NCI-H510A (cell line): Measurements from ENCODE around the gene PADI2.

Experiments
- DNase-seq: peaks from one replicate; lab custom pipeline; 2025; lab: John Stamatoyannopoulos, UW

The PADI2 gene

DNA sequence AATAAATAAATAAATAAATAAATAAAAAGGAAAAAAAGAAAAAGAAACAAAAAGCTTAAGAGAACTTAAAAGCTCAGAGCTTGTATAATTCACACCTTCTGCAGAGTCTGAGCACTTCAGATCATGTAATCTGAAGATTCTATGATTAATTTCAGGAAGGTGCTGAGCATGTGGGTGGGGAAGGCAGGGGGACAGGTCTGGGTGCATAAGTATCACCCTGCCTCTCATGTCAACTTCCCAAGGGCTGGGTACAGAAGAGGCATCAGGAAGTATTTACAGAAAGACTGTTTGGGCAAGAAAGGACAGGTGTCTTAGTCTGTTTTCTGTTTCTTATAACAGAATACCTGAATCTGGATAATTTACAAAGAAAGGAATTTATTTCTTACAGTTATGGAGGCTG lies 20.4 kb upstream of the PADI2 start:
- DNase-seq, result no peak

DNA sequence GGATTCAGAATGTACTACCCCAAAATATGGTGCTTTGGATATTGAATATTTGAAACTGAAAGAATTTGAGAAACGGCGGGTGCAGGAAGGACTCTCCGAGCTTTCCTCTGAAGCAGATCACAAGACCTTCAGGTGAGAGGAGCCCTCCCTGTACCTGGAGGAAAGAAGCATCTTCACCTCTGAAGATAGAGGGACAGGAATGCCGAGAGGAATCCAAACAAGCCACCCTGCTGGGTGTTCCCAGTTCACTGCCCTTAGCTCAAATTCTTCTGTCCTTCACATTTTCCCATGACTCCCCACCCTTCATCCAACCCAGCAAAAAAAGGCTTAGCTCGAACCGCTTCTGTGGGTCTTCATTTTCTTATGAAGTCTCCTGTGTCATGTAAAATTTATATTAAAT lies 18.2 kb upstream of the PADI2 start:
- DNase-seq, result no peak

DNA sequence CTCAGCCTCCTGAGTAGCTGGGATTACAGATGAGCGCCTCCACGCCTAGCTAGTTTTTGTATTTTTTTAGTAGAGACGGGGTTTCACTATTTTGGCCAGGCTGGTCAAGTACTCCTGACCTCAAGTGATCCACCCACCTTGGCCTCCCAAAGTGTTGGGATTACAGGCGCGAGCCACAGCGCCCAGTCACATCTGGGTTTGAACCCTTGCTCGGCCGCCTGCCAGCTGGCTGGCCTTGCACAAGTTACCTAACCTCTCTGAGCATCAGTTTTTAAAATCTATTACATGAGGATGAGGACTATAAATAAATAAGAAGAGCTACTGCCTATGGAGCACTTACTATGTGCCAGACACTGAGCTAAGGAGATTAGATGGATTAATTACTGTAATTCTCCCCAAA lies 17.7 kb upstream of the PADI2 start:
- no peak for DNase-seq

DNA sequence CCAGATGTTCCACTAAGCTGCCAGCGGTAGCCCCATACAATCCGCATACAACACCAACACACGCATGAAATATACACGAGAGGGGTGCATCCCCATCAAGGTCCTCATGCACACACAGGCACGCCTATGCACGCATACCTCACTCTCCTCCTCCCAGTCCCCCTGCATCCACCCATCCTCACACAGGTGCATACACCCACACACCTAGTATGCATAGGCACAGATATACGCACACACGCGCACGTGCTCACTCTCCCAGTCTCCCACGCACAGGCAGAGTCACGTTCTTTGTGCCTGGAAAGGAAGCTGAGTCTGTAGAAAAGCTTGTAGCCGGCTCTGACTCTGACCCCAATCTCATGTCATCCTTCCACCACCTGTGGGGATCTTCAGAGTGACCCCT lies 16.9 kb upstream of the PADI2 start:
- DNase-seq, result no peak

DNA sequence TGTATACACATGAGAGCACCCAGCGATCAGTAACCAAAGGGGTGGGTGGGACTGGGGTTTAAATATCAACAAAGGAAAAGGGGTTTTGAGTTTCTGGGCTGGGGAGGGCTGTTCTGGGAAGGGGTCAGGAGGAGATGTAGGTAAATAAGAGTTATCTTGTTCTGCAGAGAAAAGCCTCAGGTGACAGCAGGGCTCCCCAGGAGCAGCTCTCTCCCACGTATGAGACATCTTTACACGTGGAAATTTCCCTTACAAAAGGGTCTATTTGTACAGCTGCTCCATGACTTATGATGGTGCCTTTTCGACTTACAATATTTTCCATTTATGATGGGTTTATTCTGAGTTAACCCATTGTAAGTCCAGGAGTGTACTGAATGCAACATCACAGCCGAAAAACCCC lies 16.3 kb upstream of the PADI2 start:
- DNase-seq, result no peak

DNA sequence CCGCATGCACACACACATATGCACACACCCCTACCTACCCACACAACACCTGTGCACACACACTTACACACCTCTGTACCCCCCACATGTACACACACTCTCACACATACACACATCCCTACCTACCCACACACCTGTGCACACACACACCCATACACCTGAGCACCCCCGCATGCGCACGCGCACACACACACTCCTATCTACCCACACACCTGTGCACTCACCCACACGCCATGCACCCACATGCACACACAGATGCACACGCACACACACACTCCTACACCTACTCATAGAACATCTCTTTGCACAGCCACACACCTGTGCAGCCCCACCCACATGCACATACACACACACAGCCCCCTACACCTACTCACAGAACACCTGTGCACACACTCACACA lies 15.5 kb upstream of the PADI2 start:
- DNase-seq, result no peak

DNA sequence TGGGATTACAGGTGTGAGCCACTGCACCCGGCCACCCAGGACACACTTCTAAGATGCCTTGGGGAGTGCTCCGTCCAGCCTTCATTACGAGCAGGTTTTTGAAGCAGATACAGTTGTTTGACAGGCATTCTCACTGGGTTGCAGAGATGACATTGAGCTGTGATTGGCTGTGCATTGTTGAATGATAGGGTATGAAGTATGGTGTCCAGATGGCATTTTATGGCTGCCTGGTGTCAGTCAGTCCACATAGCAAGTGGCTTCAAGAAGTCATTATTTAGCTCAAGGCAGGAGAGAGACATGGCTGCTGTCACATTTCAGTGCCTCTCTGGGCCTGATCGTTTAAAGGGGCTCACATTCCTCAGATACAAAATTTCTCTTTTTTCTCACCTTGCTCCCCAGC lies 14.8 kb upstream of the PADI2 start:
- no peak for DNase-seq

DNA sequence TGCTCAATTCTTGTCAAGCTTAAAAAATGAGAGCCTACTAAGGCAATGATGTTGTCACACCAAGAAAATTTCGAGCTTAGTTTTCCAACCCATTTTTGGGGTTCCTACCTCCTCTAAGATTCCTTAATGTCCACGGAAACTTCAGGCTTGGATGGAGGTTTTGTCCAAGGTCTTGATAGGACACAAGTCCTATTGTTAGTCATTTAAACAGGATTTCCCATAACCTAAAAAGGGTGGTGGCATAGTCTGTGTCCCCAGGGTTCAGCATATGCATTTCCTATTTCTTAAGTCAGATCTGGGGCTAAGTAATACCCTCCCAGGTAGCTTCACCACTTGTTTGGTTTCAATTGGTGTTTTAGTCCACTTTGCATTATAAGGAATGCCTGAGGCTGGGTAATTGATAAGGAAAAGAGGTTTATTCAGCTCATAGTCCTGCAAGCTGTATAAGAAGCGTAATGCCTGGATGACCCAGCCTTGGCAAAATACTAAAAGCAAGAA lies 10.9 kb upstream of the PADI2 start:
- DNase-seq, result no peak

DNA sequence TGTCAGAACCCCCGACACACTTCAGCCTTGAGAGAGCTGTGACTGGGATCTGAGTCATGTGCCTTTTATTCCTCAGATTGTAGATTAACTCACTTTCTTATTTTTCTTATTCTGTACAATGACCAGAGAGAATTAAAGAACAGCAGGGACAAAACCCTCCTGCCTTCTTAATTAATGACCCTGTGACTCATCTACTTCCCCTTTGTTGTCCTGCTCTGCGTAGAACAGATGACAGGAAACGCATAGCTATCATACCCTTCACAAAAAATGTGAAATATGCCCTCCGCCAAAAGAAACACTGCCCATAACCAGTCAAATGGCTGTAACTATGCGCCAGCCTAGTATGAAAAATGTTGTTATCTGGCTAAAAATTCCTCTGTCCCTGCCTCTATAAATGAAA lies 9.1 kb upstream of the PADI2 start:
- no peak for DNase-seq

DNA sequence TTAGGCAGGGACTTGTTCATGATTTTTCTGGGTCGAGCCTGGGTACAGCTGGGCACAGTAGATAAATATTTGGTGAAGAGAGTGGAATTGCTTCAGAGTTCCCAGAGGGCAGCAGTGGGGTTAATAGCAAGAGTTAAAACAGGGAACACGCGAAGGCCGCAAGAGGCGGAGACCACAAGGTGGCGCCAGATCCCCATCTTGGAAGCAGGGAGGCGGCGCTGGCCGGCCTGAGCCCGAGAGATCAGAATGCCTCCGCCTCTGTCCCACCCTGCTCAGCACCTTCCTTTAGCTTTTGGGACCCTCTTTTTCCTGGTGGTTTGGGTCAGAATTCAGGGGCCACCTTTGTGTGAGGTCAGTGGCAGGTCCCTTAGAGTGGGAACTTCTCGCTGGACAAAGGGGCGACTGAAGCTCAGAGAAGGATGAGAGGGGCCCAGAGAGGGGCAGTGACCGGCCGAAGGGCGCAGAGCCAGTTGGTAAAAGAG lies 6.5 kb upstream of the PADI2 start:
- no peak for DNase-seq

DNA sequence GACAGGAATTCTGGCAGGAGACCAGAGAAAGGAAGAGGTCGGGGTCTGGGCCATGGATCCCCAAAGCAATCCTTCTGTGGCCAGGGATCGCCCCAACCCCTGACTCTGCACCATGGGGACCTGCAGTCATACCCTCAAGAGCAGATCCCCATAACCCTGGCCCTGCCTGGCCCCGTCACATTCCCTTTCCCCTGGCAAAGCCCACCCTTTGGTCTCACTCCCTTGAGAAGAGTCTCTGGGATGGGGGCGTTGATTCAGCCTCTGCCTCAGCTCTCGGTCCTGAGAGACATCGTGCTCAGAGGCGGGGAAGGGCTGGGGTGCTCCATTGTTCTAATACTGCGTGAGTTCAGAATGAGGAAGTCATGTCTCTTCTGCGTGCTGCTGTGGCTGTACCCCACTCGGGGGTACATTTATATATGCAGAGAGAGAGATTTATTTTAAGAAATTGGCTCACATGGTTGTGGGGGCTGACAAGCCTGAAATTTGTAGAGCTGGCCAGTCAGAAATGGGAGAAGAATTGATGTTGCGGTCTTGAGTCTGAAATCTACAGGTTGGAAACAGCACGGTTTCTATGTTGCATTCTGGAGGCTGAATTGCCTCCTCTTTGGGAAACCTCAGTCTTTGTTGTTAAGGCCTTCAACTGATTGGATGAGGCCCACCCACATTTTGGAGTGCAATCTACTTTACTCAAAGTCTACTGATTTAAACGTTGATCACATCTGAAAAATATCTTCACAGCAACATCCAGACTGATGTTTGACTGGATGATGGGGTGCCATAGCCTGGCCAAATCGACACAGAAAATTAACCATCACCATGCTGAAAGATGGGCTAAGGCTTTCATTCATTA lies 4.2 kb upstream of the PADI2 start:
- DNase-seq, result no peak

DNA sequence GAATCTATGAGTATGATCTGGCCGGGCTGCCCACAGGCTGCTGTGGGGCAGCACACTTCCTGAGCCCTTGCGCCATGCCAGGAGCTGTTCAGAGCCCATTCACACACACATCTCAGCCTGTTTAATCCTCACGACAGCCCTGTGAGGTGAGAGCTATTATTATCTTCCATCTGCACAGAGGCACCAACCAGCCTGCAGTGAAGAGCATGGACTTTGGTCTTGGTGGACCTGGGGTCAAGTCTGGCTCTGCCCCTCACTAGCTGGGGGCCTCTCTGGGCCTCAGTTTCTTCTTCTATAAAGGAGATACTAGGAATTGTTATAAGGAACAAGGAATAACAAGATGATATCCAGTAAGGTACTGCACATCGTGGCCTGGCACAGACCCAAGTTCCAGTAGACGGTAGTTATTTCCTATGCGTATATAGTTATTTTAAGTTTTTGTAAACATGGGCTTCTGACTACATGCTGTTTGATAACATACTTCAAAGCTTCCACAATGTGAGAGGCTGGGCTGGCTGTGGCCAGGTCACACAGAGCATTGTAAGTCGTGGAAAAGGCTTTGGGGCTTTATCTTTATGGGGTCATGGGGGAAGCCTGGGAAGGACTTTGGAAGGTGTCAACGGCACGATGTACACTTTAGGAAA lies 3.4 kb upstream of the PADI2 start:
- DNase-seq, result no peak

DNA sequence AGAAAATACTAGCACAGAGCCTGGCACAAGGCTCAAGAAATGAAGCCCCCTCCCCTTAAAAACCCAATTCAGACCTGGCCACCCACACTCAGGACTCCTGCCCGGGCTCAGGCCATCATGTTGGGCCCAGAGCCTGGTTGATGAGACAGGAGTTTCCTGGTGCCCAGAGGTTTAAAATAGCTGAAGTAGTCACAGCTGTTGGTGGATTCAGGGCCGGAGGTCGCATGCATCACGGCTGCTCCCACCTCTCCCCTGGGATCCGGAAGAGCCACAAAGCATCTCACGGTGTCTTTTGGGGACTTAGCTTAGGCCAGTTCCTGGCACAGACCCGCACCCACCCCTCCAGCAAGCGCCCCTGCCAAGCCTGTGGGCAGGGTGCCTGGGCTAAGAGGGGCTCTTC lies 2.6 kb upstream of the PADI2 start:
- DNase-seq, result no peak

DNA sequence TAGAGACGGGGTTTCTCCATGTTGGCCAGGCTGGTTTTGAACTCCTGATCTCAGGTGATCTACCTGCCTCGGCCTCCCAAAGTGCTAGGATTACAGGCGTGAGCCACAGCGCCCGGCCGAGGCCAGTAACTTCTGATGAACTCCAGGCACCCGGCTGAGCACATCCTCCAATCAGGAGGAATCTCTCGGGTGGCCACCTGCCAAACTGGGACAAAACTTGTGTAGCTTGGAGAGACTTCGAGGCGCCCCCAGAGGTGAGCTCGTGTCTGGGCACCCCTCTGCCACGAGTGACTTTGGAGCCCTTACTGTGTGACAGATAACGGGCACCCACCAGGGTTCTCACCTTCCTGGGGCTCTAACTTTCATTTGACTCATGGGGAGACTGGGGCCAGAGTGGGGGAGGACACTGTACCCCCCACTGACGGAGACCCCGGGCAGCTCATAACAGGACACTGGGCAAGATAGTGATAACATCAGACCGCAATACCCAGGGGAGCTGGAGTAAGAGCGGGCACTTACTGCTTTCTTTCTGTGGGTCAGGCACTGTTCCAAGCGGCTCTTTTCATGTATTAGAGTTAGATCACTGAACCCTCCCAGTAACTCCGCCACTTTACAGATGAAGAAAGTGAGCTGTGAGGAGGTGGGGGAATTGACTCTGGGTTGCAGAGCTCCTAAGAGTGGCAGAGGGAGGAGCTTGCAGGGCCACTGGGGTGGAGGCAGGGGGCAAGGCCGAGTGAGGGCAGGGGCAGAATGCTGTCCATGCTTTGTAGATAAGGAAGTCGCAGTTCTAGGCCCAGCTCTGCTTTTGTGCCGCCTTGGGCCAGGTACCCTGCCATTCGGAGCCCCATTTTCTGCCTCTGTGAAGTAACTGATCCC lies 1.9 kb upstream of the PADI2 start:
- DNase-seq, result no peak

DNA sequence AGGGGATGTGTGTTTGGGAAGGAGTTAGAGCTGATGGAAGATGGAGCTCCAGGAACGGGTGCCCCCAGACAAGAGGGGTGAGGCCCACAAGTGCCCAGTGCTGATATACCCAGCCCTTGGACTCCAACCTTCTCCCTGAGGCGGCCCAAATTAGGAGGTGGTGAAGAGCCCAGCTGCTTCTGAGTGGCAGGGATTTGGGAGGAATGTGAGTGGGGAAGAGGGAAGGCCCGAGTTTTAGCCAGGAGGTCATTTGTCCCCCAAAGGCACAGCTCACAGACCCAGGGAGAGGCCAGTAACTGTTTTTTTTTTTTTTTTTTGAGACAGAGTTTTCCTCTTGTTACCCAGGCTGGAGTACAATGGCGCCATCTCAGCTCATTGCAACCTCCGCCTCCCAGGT lies 1.2 kb upstream of the PADI2 start:
- no peak for DNase-seq

DNA sequence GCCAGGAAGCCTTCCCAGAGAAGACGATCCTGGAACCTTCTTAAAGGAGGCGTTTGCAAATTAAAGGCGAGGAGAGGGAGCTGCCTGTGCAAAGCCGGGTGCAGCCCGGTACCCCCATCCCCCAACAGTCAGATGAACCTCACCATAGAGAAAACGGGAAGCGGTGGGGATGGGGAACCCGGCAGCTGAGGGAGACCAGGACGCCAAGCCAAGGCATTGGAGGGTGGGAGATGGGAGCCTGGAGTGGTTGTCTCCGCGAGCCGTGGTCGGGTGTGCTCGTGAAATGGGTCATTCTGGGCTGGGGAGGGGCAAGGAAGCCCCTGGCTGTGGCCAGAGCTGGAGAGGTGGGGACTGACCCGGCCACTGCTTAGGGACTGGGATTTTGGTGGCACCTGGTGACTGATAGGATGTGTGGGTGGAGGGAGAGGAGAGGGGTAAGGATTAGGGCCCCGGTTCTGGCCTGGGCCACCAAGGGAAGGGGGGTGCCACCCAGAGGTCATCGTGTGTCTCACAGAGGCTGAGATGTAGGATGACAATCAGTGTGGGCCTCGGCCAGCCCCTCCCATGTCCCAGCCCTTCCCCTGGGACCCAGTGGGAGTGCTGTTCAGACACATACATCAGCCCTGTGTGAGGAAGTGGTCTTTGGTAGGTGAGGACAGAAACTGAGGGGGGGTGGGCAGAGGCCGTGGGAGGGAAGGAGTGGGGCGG lies 676 bp upstream of the PADI2 start:
- DNase-seq, result no peak

DNA sequence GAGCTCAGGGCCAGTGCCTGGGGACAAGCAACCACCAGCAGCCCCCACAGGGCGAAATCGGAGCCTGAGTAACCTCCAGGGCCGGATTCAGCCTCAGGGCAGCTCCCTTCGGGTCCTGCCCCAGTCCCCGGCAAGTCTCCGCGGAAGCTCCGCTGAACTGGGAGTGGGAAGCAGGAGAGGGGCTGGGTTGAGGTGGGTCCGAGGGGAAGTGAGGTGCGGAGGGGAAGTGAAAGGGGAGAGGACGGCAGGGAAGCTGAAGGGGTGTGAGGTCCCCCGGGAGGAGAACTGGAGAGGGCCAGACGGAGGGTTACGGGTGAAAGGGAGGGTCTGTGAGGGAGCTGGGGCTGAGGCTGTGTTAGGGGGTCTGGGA lies 560 bp downstream of the PADI2 start:
- DNase-seq, result no peak

DNA sequence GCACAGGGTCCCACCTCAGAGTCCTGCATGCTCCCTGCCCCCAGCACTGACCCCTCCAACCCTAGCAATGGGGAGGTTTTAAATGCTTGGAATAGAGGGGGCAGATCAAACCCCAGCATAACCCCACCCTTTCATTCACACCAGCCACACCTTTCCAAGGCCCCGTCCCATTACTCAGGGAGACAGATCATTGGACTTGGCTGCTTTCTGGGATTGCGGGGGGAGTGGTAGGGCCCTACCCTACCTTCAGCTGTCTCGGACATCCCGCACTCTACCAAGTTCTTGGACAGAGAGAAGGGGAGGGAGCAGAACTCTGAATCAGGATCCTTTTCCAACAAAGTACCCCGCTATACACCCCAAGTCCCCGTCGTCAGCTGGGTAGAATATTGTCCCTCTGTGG lies 983 bp downstream of the PADI2 start:
- DNase-seq, result no peak

DNA sequence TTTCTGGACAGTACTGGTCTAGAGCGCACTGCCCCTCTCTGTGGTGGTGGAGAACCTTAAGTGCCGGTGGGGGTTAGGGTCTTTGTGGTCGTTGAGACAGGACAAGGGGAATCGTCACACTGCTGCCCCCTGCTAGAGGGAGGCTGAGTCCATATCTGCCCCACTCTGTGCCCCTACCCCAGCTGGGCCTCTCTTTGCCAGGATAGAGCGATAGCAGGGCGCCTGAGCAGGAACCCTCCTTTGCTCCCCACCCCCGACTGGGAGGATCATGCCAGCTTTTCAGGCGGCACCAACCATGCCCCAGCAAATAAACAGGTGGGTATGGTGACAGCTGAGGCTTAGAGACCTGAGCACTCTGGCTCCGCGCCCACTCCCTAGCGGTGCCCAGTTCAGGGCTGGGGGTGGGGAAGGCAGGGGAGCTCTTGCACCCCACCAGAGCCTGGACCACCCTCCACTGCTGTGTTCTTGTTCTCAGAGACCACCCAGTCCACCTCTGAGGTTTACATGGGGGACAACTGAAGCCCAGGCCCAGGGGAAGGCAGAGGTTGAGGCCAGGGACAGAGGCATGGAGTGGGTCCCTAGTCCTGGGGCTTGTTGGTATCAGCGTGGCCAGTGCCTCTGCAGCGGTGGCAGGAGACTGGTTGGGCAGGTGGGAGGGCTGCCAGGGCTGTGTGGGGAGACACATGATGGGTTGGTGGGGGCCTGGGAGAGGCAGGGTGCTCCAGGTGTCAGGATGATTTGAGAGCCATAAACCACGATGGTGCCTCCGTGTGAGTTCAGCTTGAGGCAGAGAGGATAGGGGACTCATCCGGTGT lies 1.6 kb downstream of the PADI2 start:
- DNase-seq, result no peak

DNA sequence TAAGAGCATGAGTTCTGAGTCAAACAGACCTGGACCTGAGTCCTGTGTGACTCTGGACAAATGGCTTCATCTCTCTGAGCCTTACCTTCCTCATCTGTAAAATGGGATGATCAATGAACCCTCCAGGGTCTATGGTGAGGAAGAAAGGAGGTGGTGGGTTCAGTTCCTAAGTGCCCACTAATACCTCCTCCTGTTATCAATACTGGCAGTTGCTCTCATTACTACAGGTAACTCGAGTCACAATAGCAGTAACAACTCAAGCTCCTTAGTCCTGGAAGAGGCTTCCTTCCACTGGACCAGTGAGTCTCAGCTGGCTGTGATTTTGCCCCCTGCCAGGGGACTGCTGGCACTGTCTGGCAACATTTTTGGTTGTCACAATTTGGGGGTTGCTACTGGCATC lies 2.6 kb downstream of the PADI2 start:
- DNase-seq, result no peak

DNA sequence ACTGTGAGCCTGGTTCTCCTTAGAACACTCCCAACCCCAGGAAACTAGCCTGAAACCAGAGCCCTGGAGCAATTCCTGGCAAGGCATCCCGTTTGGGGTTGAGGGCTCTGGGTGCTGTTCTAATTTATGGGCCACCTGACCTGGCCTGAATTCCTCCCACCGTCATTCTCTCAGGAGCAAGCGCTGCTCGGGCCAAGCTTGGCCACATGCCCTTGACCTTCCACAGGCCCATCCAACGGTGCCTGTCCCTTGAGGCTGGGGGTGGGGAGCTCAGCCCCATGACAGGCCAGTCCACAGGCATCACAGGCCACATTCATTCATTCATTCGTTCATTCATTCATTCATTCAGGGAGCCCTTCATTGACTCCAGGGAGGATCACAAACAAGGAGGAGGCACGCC lies 5.3 kb downstream of the PADI2 start:
- no peak for DNase-seq
